PC-3 (cell line): ENCODE data around the gene TCF7. TPM values are rescaled to one million over a fixed set of nuclear protein-coding genes. Genes with fewer than 3 reads are reported as not detected.

ENCODE experiments used
- ATAC-seq: fragments of 200-7000 bp; cut with Tn5 transposase; 2 replicates; pipeline ENCODE4 v1.9.1; 2020; ENCODE audit warnings: mild to moderate bottlenecking, moderate library complexity
- BruUV-seq: library from RNA; stranded (reverse); fragments of 400-500 nt; replicated peaks from 2 replicates; lab custom pipeline; 2021; lab: Mats Ljungman, UMichigan
- CTCF ChIA-PET: fragments of 300-600 bp; sonication (Branson Sonifier 250); formaldehyde crosslinking; loops from one replicate; lab custom pipeline; 2022; ENCODE audit warnings: antibody characterized with exemption; lab: Charles Lee
- POLR2A ChIA-PET: fragments of 300-600 bp; sonication (Branson Sonifier 250); formaldehyde crosslinking; loops from one replicate; lab custom pipeline; 2022; ENCODE audit warnings: antibody characterized with exemption; ENCODE audit not compliant: unreplicated experiment; lab: Charles Lee
- DNase-seq: peaks from one replicate; pipeline ENCODE4 v3.0.0-alpha.2; 2015
- H2AFZ ChIP-seq: fragments of 300-600 bp; sonication (generic); 2 replicates; pipeline ENCODE4 v1.6.0; 2016; ENCODE audit warnings: antibody characterized with exemption, low read length
- H3F3A ChIP-seq: fragments of 300-600 bp; sonication (generic); one replicate; pipeline ENCODE4 v1.6.0; 2017; ENCODE audit warnings: antibody characterized with exemption, low read length, control low read depth, mild to moderate bottlenecking; ENCODE audit not compliant: unreplicated experiment
- H3K27ac ChIP-seq: fragments of 300-600 bp; sonication (generic); 2 replicates; pipeline ENCODE4 v1.5.1; 2016; ENCODE audit warnings: mild to moderate bottlenecking, low read length
- H3K27me3 ChIP-seq: fragments of 300-600 bp; sonication (generic); 2 replicates; pipeline ENCODE4 v1.6.1; 2016; ENCODE audit warnings: low read length, mixed read lengths
- H3K36me3 ChIP-seq: fragments of 300-600 bp; sonication (generic); 2 replicates; pipeline ENCODE4 v1.6.1; 2016; ENCODE audit warnings: low read depth, mixed run types, low read length, mixed read lengths
- H3K4me1 ChIP-seq: fragments of 300-600 bp; sonication (generic); 2 replicates; pipeline ENCODE4 v1.5.1; 2016; ENCODE audit warnings: low read length; ENCODE audit not compliant: insufficient read depth
- H3K4me2 ChIP-seq: fragments of 300-600 bp; sonication (generic); 2 replicates; pipeline ENCODE4 v1.6.0; 2016; ENCODE audit warnings: low read length
- H3K4me3 ChIP-seq: fragments of 300-600 bp; sonication (generic); 2 replicates; pipeline ENCODE4 v1.5.1; 2016; ENCODE audit warnings: mild to moderate bottlenecking, low read length, mixed read lengths
- H3K79me2 ChIP-seq: fragments of 300-600 bp; sonication (generic); 2 replicates; pipeline ENCODE4 v1.6.1; 2017; ENCODE audit warnings: low read length, mixed read lengths
- H3K9ac ChIP-seq: fragments of 300-600 bp; sonication (generic); 2 replicates; pipeline ENCODE4 v1.6.0; 2016; ENCODE audit warnings: mild to moderate bottlenecking, low read length
- H3K9me2 ChIP-seq: fragments of 300-600 bp; sonication (generic); replicated peaks from 2 replicates; pipeline ENCODE4 v1.6.1; 2016; ENCODE audit warnings: mixed run types, low read length, mixed read lengths
- H3K9me3 ChIP-seq: fragments of 300-600 bp; sonication (generic); 2 replicates; pipeline ENCODE4 v1.6.1; 2016; ENCODE audit warnings: low read length, mixed read lengths
- H4K20me1 ChIP-seq: fragments of 300-600 bp; sonication (generic); 2 replicates; pipeline ENCODE4 v1.6.1; 2016; ENCODE audit warnings: low read length, mixed read lengths
- CTCF ChIP-seq: fragments of 300-600 bp; sonication (generic); conservative IDR thresholded peaks from 2 replicates; pipeline ENCODE4 v1.5.1; 2017; ENCODE audit warnings: antibody characterized with exemption, low read depth, mild to moderate bottlenecking, low read length
- EZH2 ChIP-seq: fragments of 300-600 bp; sonication (generic); IDR thresholded peaks from one replicate; pipeline ENCODE4 v1.6.1; 2017; ENCODE audit warnings: antibody characterized with exemption, mild to moderate bottlenecking, low read length; ENCODE audit not compliant: unreplicated experiment
- EZH2phosphoT487 ChIP-seq: fragments of 300-600 bp; sonication (generic); IDR thresholded peaks from 2 replicates; pipeline ENCODE4 v1.6.1; 2018; ENCODE audit warnings: mild to moderate bottlenecking, antibody characterized with exemption, low read length, borderline replicate concordance
- intact Hi-C: fragments of 100-400 bp; cut with micrococcal nuclease; formaldehyde crosslinking; loops from 2 replicates; pipeline ENCODE4 v1.9.0; 2023
- total RNA-seq: library from RNA; depleted of rRNA; stranded (reverse); fragments of >200 nt; gene quantifications from 2 replicates; pipeline ENCODE4 v1.2.3, GENCODE V29; 2014

The TCF7 gene
- total RNA-seq, 1 experiment from 2014 or later = 3.9 TPM

GRCh38 chr5:134088994-134089560, 25.4 kb upstream of the TCF7 start:
- intact Hi-C loops = no loop called here
- Histone ChIP-seq H3K4me1 (peaks cover 23% of the 10 kb centered on the region), H3F3A (no peaks in the 10 kb centered on the region), H3K9me3 (no peaks in the 10 kb centered on the region), H3K9ac (no peak overlapping the region), H3K79me2 (no peaks in the 10 kb centered on the region), H4K20me1 (no peaks in the 10 kb centered on the region), H3K36me3 (no peaks in the 10 kb centered on the region), H3K27ac (no peak overlapping the region), H3K9me2 (no peaks in the 10 kb centered on the region), H3K27me3 (no peaks in the 10 kb centered on the region), H3K4me2 (no peak overlapping the region), H2AFZ (no peak overlapping the region), H3K4me3 (no peak overlapping the region)
- CTCF ChIA-PET = no interaction called here
- no peak for DNase-seq
- ATAC-seq = no peak
- TF ChIP-seq CTCF (no peak), EZH2phosphoT487 (no peak), EZH2 (no peak)
- no TSS peak for BruUV-seq
- POLR2A ChIA-PET = no interaction called here

GRCh38 chr5:134090522-134090921, 24.0 kb upstream of the TCF7 start:
- Histone ChIP-seq H3K27me3 (no peaks in the 10 kb centered on the region), H3K4me1 (peaks cover 23% of the 10 kb centered on the region), H3K4me2 (no peak overlapping the region), H3K9ac (no peak overlapping the region), H3K27ac (no peak overlapping the region), H3F3A (no peaks in the 10 kb centered on the region), H4K20me1 (no peaks in the 10 kb centered on the region), H3K79me2 (no peaks in the 10 kb centered on the region), H3K4me3 (no peak overlapping the region), H3K36me3 (no peaks in the 10 kb centered on the region), H3K9me3 (no peaks in the 10 kb centered on the region), H2AFZ (no peak overlapping the region), H3K9me2 (no peaks in the 10 kb centered on the region)
- TF ChIP-seq EZH2phosphoT487 = no peak
- TF ChIP-seq EZH2 = no peak
- no peak for TF ChIP-seq CTCF
- intact Hi-C loops = no loop called here
- ChIA-PET POLR2A (no interaction called here), CTCF (no interaction called here)
- BruUV-seq = no TSS peak
- ATAC-seq (no peak), DNase-seq (no peak)

GRCh38 chr5:134091626-134092121, 22.8 kb upstream of the TCF7 start:
- POLR2A ChIA-PET = no interaction called here
- Histone ChIP-seq H3K9ac (no peak overlapping the region), H3K4me1 (peaks cover 23% of the 10 kb centered on the region), H3K9me3 (no peaks in the 10 kb centered on the region), H3K27me3 (no peaks in the 10 kb centered on the region), H3F3A (no peaks in the 10 kb centered on the region), H3K9me2 (no peaks in the 10 kb centered on the region), H3K36me3 (no peaks in the 10 kb centered on the region), H2AFZ (no peak overlapping the region), H3K27ac (0 out of 2 replicates have a peak overlapping the region, but pooled peaks have one; percentile 57), H3K79me2 (no peaks in the 10 kb centered on the region), H3K4me3 (no peak overlapping the region), H3K4me2 (no peak overlapping the region), H4K20me1 (no peaks in the 10 kb centered on the region)
- ATAC-seq (no peak), DNase-seq (no peak)
- BruUV-seq = no TSS peak
- TF ChIP-seq EZH2phosphoT487 = no peak
- TF ChIP-seq CTCF = no peak
- no peak for TF ChIP-seq EZH2
- CTCF ChIA-PET = no interaction called here
- intact Hi-C loops = no loop called here
